Measurements from ENCODE around the gene HIVEP3. TPM values are rescaled to one million over a fixed set of nuclear protein-coding genes. Genes with fewer than 3 reads are reported as not detected.

Gene HIVEP3
- total RNA-seq, 3 donors from 2014 or later, result 4.9 to 6.5 (median 6.1) TPM

DNA sequence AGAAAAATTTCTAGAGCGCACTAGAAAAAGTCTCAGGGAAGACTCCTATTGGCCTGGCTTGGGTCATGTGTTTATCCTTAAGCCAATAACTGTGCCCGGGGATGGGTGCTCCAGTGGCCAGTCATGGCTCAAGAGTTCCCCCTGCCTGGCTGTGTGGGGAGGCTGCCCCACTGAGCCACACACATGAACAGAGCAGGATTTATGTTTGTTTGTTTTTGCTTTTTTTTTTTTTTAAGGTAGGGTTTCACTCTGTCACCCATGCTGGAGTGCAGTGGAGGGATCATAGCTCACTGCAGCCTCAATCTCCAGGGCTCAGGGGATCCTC, 456.1 kb downstream of the HIVEP3 start:
- DNase-seq, result no peak
- intact Hi-C loops (cut with DNase I, micrococcal nuclease), result no loop called here
- peak; percentile 20 for ATAC-seq
- H3K4me3 ChIP-seq, result no peak overlapping the region
- no peaks in the 10 kb centered on the region for H3K36me3 ChIP-seq (ENCODE audit: low read depth)
- no peaks in the 10 kb centered on the region for H3K9me3 ChIP-seq
- peaks cover 30% of the 10 kb centered on the region for H3K4me1 ChIP-seq (ENCODE audit: low read depth)
- TF ChIP-seq, protein P1, sequence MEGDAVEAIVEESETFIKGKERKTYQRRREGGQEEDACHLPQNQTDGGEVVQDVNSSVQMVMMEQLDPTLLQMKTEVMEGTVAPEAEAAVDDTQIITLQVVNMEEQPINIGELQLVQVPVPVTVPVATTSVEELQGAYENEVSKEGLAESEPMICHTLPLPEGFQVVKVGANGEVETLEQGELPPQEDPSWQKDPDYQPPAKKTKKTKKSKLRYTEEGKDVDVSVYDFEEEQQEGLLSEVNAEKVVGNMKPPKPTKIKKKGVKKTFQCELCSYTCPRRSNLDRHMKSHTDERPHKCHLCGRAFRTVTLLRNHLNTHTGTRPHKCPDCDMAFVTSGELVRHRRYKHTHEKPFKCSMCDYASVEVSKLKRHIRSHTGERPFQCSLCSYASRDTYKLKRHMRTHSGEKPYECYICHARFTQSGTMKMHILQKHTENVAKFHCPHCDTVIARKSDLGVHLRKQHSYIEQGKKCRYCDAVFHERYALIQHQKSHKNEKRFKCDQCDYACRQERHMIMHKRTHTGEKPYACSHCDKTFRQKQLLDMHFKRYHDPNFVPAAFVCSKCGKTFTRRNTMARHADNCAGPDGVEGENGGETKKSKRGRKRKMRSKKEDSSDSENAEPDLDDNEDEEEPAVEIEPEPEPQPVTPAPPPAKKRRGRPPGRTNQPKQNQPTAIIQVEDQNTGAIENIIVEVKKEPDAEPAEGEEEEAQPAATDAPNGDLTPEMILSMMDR (IDR thresholded peaks at IDR 0.05), result no peak

DNA sequence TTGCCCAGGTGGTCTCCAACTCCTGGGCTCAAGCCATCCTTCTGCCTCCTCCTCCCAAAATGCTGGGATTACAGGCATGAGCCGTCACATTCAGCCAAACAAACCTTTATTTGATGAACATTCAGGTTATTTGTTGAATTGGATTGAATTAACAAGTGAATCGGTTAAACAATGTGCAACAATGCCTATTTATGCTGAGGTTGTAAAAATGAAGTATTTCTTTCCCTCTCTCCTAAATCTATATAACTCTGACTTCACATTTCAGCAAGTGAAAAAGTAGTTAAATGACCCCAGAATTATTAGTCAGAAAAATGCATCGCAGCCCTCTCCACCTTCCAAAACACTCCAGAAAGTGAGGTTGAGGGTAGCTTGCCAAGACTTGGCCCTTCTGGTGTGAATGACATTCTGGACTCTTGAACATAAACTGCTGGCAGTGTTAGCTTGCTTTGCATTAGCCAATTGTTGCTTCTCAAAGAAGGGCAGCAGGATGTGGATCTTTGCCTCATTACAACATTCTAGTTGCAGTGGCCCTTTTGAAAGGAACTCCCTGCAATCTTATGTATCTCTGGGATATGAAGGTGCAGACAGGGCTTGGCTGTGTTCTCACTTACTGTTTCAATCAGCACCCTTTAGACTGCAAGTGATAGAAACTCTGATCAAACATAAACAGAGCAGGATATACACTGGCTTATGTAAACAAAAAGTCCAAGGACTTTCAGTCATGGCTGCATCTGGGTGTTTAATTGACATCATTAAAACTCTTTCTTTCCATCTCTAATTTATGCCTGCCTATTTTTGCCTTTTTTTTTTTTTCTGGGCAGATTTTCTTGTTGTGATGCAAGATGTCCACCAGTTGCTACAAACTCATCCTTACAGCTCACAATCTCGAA, 456.7 kb downstream of the HIVEP3 start:
- peak in 1 of 3 donors; percentile 35 for DNase-seq
- intact Hi-C loops (cut with DNase I, micrococcal nuclease), result no loop called here
- Histone ChIP-seq H3K9me3 (no peaks in the 10 kb centered on the region), H3K36me3 (ENCODE audit: low read depth) (no peaks in the 10 kb centered on the region), H3K4me1 (ENCODE audit: low read depth) (peaks cover 26% of the 10 kb centered on the region), H3K4me3 (no peak overlapping the region)
- ATAC-seq, result peak; percentile 77
- TF ChIP-seq, protein P1 (IDR thresholded peaks at IDR 0.05), result no peak

DNA sequence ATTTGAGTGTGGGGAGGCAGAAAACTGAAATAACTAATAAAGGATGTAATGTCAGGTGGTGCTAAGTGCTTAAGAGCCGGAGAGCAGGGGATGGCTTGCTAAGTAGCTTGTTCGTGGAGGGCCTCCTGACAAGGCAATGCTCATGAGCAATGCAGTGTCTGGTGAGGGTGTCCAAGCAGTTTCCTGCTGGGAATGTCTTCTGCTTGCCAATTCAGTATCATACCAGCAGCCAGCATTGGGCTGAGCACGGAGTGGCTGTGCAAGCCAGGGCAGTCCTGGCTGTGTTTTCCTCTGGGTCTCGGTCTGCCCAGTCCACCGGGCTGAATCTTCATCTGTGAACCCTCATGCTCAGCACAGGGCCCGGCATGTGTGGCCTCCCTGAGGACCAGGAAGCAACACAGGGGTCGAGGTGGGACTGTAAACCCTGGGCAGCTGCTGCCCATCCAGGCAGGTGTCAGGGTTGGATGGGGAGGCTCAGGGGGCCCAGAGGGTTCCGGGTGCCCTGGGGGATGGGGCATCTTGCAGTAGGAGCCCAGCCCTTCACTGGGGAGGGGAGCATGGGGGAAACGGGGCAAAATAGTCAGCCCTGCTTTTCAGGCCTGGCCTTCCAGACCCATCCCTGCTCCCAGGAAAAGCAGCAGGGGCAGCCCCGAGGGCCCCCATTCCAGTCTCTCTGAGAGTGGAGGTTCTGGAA, 461.7 kb downstream of the HIVEP3 start:
- intact Hi-C loops (cut with DNase I, micrococcal nuclease), result no loop called here
- Histone ChIP-seq H3K36me3 (ENCODE audit: low read depth) (no peaks in the 10 kb centered on the region), H3K9me3 (no peaks in the 10 kb centered on the region), H3K4me1 (ENCODE audit: low read depth) (peaks cover 33% of the 10 kb centered on the region), H3K4me3 (no peak overlapping the region)
- no peak for DNase-seq
- no peak for ATAC-seq
- TF ChIP-seq, protein P1 (IDR thresholded peaks at IDR 0.05), result no peak

Other genes with a start within 250 kb of the HIVEP3 start
- gene GUCA2B, start 234.5 kb upstream of the HIVEP3 start, total RNA-seq, result 100 to 1,000 TPM; 153 to 381 (median 176) TPM
- 1,000 to 10,000 TPM in 2 of 3 donors, 100 to 1,000 TPM in 1; 920 to 2,800 (median 1,254) TPM for gene GUCA2A, start 245.8 kb upstream of the HIVEP3 start, total RNA-seq

Data from mucosa of descending colon (tissue), 3 donors.